Anterior cingulate cortex (tissue), 58 donors: Measurements from ENCODE around the gene TBC1D22A.
A peak's percentile ranks its signal among the peaks of the same experiment; 100 is the strongest.

Source experiments
- DNase-seq, 58 donors: peaks; one replicate each; lab custom pipeline; 2025; lab: John Stamatoyannopoulos, UW

Gene TBC1D22A

GRCh38 chr22:46963672-46964545 lies 201.5 kb downstream of the TBC1D22A start:
- no peak for DNase-seq

DNA sequence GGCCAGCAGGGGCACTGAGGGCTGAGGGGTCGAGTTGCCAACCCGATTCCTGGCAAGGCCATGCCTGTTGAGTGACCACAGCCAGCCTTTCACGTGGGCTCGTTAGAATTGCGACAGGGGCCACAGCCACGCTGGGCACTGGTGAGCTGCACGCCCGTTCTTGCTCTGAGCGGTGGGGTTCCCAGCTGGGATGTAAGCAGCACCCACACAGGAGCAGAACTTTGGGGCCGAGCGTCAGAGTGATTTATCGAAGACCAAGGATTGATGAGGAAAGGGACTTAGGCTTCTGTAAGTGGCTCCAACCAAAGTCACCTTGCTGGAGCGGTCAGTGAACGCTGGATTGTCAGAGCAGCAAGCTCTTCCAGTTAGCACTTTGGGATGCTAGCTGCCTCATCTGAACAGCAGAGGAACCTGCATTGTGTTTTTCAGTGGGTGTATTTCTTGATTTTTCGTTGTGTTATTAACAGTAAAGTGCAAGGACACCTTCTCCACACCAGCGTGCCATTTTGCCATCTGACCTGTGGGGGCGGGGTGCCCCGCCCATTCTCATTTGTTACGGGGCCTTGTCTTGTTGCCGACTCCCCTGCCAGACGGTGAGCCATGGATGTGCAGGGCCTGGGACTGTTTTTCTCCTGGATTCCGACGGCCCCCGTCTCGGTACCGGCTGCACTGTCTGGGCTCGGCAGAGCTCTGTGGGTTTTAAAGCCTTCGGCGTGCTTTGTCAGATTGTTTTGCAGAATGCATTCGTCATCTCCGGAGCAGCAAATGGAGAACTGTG lies 202.5 kb downstream of the TBC1D22A start:
- DNase-seq: no peak

DNA sequence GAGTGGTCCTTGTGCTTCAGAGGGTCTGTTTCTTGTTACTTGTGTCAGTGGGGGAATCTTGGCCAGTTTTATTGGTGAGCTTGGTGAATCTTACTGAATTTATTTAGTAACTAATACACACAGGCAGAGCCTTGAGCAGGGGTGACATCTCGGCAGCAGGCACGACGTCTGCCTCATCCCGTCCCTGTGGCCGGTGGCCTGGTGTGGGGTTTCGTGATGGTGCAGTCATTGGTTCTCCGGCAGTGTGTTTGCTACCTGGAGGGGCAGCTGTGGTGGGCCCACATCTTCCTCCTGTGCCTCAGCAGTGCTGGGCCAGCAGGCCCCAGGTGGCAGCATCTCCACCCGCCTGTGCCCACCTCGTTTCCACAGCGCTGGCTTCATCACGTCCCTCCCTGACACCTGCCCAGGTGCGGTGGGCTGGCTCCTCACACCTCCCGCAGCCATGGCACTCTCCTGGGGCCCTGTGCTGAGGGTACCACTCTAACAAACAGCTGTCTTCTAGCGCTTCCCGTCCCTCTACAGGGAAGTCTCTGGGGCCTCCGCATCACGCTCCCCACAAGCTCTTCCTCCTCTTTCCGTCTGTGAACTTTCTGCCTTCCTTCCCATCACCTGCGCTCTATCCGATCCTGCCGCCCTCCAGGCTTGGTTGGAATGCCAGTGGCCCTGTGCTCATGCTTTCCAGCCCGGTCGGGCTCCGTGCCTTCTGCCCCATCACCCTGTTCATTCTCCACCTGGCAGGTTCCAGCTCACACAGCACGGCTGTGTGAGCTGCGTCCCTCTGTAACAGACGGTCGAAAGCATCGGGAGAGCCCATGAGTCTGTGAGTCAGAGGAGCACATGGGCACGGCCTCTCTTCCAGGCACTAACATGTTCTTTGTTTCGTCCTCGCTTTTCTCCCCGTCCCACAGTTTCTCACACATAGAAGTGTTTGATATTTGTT lies 203.4 kb downstream of the TBC1D22A start:
- peak in 7 of 58 donors; percentile 7 to 45 (median 13) for DNase-seq

DNA sequence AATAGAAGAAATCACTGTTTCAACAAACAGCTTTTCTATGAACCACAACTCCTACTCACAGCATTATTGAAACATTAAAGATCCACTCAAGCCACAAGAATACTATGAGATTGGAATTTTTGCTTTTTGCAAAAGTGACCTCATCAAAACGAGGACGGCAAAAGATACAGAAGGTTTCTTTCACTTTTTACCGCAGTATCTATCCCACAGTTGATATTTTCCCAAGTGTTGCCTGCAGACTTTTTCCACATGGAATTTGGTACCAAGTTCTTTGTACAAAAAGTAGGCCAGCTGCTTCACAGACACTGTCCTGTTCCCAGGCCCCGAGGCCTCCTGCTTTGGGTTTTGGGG lies 204.0 kb downstream of the TBC1D22A start:
- no peak for DNase-seq

DNA sequence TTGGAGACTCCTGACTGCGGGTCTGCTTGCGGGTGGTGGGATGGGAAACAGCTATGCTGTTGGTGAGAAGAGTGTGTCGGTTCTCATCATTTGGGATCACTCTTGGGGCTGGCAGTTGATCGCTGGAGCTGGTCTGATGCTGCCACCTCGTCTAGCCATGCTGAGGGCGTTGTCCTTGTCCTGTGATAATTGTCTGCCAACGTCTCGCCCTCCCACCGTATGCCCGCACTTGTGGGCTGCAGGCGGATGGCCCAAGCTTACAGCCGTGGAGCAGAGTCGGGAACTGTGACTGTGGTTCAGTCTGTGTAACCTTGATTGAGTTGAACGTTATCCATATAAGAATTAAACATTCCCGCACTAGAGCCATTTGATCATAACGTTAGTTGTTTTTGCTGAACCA lies 204.4 kb downstream of the TBC1D22A start:
- no peak for DNase-seq

- no peak for DNase-seq
These were observed 205.3 kb downstream of the TBC1D22A start for GRCh38 chr22:46967445-46968358.

- no peak for DNase-seq
These were observed 205.9 kb downstream of the TBC1D22A start for GRCh38 chr22:46968359-46968740.

DNA sequence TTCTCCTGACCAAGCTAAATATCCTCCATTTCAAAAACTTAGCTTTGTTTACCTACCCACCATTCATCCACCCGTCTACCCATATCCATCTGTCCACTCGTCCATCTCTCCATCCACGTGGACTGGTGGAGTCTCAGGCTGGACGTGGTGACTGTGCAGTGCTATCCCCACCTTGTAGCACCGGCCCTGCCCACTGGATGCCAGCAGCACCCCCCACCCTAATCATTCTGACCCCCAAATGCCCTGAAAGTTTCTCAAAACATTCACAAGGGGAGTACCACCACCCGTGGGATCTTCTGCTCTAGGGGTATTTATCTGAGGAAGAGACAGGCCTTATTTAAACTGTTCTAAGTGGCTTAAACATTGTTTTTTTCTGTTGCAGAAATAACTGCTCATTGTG lies 206.4 kb downstream of the TBC1D22A start:
- DNase-seq: no peak

DNA sequence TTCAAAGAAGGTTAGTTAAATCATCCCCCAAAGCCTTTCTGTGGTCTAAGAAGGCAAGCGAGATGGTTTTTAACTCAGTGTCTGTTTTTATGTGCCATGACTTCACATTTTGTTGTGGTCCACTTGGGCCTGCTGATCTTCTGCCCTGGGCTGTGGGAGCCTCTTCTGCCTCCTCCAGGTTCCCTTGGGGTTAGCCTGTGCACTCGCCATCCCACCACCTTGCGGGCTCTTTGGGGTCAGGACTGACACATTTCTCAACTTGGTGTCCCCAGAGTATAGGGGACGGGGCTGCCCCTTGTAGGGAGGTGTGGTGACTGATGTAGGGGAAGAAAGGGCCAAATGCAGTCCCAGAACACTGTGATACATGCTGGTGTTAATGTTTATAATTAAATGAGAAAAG lies 207.0 kb downstream of the TBC1D22A start:
- no peak for DNase-seq

DNA sequence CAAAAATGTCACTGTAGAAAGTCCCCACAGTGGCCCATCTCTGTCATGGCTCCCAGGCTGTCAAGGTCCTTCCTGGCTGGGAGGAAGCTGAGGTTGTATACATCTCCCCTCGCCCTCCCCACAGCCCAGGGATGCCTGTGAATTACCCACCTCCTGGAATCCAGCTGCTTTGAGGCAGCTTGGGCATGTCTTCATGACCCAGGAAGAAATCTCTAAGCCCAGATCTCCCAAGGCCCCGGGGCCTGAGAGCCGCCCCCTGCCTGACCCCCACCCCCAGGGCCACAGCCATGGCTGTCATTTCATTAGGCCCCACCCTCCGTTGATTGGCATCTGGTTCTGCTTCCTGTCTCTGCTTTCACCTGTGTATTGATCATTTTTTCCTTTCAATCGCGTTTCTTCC lies 207.5 kb downstream of the TBC1D22A start:
- no peak for DNase-seq

- no peak for DNase-seq
These were observed 208.1 kb downstream of the TBC1D22A start for GRCh38 chr22:46970411-46971098.

DNA sequence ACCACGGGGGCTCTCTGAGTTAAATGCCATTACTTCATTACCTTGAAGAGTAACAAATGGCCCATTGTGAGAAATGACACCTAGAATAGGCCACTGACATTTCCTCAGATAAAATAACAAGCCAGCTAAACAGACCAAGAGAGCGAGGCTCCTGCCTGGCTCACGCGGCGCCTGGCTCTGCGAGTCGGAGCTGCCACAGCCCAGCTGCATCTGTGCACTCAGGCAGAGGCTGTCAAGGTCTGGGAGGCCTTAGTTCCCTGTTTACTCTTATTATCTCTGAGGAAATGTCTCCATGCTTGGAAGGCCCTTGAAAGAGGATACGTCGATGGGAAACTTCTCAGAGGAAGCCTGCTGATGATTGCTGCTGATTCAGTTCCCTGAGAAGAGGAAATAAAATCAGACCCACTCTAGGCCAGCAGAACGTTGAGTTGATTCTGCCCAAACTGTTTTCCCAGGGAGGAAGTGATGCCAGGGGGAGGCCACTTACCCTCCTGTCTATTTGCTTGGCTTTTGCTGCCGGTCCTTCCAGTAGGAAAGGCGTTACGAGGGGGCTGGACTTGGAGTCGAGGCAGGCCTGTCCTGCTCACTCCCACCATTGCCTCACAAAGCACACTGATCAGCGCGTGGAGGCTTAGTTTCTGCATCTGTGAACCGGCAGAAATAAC lies 208.8 kb downstream of the TBC1D22A start:
- DNase-seq: peak in 23 of 58 donors; percentile 9 to 45 (median 22)

DNA sequence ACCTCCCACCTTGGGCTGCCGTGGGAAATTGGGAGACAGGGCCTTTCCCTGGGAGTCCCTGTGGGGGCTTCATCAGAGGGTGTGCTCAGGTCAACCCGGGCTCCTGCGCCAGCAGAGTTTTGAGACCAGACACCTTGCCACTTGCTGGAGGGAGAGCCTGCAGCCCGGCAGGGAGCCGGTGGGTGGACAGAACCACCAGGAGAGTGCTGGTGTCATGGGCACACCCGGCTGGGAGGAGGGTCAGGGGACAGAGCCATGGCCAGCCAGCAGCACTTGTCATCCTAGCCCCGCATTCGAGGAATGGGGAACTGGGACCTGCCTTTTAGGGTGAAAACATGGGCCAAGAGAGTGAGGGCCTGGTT lies 209.3 kb downstream of the TBC1D22A start:
- DNase-seq: no peak

GRCh38 chr22:46972256-46972655 lies 209.8 kb downstream of the TBC1D22A start:
- no peak for DNase-seq

DNA sequence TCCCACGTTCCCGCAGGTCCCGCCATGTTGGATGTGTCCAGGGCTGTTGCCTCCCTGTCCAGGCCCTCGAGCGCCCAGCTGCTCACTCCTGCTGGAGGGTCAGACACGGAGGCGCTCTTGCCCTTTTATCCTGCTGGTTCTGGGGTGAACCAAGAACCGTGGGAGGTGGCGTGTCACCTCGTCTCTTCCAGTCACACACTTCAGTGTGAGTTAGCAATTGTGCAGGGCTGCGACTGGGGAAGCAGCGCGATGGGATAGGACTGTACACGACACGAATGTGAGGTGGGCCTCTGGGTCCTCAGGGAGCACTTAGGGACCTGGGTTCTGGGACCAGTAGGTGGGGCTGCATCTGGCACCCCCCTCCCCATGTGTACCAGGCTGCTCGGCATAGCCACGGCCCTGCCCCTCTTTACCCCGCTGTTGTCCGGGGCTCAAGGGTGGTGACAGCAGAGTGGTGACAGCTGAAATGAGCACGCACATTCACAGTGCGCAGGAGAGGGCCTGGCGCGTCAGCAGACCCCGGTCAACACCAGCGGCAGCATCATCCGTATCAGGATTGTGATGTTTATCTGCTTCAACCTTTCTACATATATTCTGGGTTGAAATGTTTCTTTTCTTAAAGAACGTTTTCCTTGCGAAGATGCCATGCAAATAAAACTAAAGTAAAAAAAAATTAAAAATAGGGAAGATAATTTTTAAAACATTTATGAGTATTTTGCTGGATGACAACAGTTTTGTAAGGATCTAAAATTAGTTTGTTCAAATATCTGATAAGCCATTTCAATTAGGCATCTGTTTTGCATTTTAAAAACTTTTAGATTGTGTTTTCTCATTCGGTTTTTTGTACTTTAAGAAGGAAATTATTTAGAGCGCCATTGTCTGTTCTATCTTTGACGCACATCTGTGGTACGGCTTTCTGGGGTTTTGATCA lies 210.7 kb downstream of the TBC1D22A start:
- no peak for DNase-seq

GRCh38 chr22:46974077-46974476 lies 211.6 kb downstream of the TBC1D22A start:
- DNase-seq: no peak
